ENCODE data around the gene CCDC63. TPM values are rescaled to one million over a fixed set of nuclear protein-coding genes. Genes with fewer than 3 reads are reported as not detected.

The CCDC63 gene
- total and polyA plus RNA-seq, 9 of the 15 experiments (the other 6 are each of a cell fraction or from before 2014, with no cell fraction given): not detected

- intact Hi-C loops (cut with micrococcal nuclease): no loop called here
- H3K27me3 ChIP-seq (ENCODE audit: control insufficient read depth in 2 of 2, insufficient read depth in 2 of 2, low read length in 2 of 2): peaks cover 4 to 35% of the 10 kb centered on the region in 2 experiments; a peak in 3 of 5 replicates
- no peaks in the 10 kb centered on the region for H3K36me3 ChIP-seq (ENCODE audit: control insufficient read depth, insufficient read depth, low read length)
- no peaks in the 10 kb centered on the region for H4K20me1 ChIP-seq (replicated peaks; ENCODE audit: control insufficient read depth, insufficient read depth, low read length)
- H3K9me1 ChIP-seq (ENCODE audit: control insufficient read depth, insufficient read depth, low read length): no peaks in the 10 kb centered on the region
- H3K27ac ChIP-seq (ENCODE audit: extremely low read depth, low read depth, low read length): no peak overlapping the region
- WGBS (ENCODE audit: insufficient coverage, low coverage, missing lambda C conversion rate): 0% methylated on average over 1 of the region's 1 CpG
- ATAC-seq: no peak
- H3K4me3 ChIP-seq: no peak overlapping the region
- FAIRE-seq: no peak
- no peaks in the 10 kb centered on the region for H3K79me2 ChIP-seq (ENCODE audit: control insufficient read depth, insufficient read depth, low read length)
- in situ Hi-C loops (cut with MboI): loop anchor here (10.0 kb wide), 1 partner anchor 385 kb away; no protein-coding TSS in a partner anchor
- no TSS peak for BruUV-seq (replicated peaks)
- DNase-seq (ENCODE audit: extremely low read depth in 1 of 4, low spot score in 3 of 4): no peak
- POLR2A ChIA-PET: interaction anchor here (1.0 to 1.3 kb wide), 3 partner anchors 13 to 21 kb away, joined by 3 to 4 read pairs (median 3); no protein-coding TSS in a partner anchor
- TF ChIP-seq FOXA3 (CRISPR knock-in tag; conservative IDR thresholded peaks at IDR 0.05 in 1 of 2, IDR thresholded peaks at IDR 0.05 in 1 of 2): no peak
- TF ChIP-seq E2F4 (CRISPR knock-in tag; IDR thresholded peaks at IDR 0.05; ENCODE audit: low read depth): no peak
- no peak for TF ChIP-seq MCM5 (IDR thresholded peaks at IDR 0.05; ENCODE audit: low read depth)
- TF ChIP-seq NCOA1 (IDR thresholded peaks at IDR 0.05; ENCODE audit: low read depth): no peak
- TF ChIP-seq POLR2AphosphoS2 (IDR thresholded peaks at IDR 0.05; ENCODE audit: low read length): no peak
- peak; percentile 39 for TF ChIP-seq RBM25 (IDR thresholded peaks at IDR 0.05; ENCODE audit: low read depth, low read length, severe bottlenecking)
- no peak for TF ChIP-seq MGA (IDR thresholded peaks at IDR 0.05)
- peaks cover 0 to 5% of the 10 kb centered on the region in 2 experiments; a peak in 1 of 5 replicates for H3K4me1 ChIP-seq (replicated peaks in 1 of 2; ENCODE audit: control insufficient read depth in 2 of 2, insufficient read depth in 2 of 2, low read length in 2 of 2)
- H3K4me2 ChIP-seq (ENCODE audit: insufficient read depth, low read length): no peak overlapping the region
- no peak overlapping the region for H3K9ac ChIP-seq (ENCODE audit: insufficient read depth in 1 of 2, low read depth in 2 of 2, low read length in 2 of 2)
- H3K9me3 ChIP-seq (replicated peaks; ENCODE audit: control insufficient read depth, insufficient read depth, low read depth, low read length): no peaks in the 10 kb centered on the region
- CTCF ChIA-PET (ENCODE audit: low intra/inter-chr PET ratio): no interaction called here
- no peak overlapping the region for H2AFZ ChIP-seq (ENCODE audit: low read depth, low read length)
These were observed 83.0 kb downstream of the CCDC63 start for GRCh38 chr12:110929818-110930217.

Measured in K562 (cell line).